Hepatocyte (in vitro differentiated cells): ENCODE results near the gene TTC38.

Experiments
- EZH2phosphoT487 ChIP-seq: fragments of 200-600 bp; sonication (generic); IDR thresholded peaks from one replicate; pipeline ENCODE4 v1.6.1; 2018; ENCODE audit warnings: antibody characterized with exemption, mild to moderate bottlenecking, low read depth, moderate library complexity; ENCODE audit not compliant: unreplicated experiment, severe bottlenecking
- TF ChIP-seq, protein P1 (sequence below): fragments of 200-600 bp; sonication (generic); IDR thresholded peaks from 2 replicates; pipeline ENCODE4 v1.5.1; 2016; ENCODE audit warnings: antibody characterized with exemption, mild to moderate bottlenecking; ENCODE audit not compliant: poor library complexity

DNA sequence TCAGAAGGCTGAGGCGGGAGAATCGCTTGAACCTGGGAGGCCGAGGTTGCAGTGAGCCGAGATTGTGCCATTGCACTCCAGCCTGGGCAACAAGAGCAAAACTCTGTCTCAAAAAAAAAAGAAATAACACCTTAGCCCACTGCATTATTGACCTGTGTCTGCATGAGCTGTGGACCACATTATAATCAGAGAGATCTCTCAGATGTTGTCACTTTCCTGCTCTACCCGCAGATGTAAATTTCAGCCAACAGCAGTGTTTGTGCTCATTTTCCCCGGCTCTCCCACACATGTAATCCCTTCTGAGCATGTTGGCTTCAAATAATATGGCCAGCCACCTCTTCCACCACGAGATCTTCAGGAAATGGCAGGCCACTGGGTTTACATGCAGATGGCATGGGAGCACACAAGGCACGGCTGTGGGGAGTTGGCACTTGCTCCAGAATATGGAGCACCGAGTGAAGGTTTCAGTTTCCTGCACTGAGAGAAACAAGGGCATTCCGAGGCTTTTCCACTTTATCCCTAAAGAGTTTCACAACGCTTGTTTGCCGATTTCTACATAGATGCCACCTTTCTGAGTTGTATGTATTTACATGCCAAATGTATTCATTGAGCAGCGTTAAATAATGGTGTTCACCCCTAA is 37.4 kb upstream of the TTC38 start:
- TF ChIP-seq, protein P1, sequence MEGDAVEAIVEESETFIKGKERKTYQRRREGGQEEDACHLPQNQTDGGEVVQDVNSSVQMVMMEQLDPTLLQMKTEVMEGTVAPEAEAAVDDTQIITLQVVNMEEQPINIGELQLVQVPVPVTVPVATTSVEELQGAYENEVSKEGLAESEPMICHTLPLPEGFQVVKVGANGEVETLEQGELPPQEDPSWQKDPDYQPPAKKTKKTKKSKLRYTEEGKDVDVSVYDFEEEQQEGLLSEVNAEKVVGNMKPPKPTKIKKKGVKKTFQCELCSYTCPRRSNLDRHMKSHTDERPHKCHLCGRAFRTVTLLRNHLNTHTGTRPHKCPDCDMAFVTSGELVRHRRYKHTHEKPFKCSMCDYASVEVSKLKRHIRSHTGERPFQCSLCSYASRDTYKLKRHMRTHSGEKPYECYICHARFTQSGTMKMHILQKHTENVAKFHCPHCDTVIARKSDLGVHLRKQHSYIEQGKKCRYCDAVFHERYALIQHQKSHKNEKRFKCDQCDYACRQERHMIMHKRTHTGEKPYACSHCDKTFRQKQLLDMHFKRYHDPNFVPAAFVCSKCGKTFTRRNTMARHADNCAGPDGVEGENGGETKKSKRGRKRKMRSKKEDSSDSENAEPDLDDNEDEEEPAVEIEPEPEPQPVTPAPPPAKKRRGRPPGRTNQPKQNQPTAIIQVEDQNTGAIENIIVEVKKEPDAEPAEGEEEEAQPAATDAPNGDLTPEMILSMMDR: no peak
- no peak for TF ChIP-seq EZH2phosphoT487
